ENCODE measurements around the gene TMEM121.

- TF ChIP-seq, protein P1, sequence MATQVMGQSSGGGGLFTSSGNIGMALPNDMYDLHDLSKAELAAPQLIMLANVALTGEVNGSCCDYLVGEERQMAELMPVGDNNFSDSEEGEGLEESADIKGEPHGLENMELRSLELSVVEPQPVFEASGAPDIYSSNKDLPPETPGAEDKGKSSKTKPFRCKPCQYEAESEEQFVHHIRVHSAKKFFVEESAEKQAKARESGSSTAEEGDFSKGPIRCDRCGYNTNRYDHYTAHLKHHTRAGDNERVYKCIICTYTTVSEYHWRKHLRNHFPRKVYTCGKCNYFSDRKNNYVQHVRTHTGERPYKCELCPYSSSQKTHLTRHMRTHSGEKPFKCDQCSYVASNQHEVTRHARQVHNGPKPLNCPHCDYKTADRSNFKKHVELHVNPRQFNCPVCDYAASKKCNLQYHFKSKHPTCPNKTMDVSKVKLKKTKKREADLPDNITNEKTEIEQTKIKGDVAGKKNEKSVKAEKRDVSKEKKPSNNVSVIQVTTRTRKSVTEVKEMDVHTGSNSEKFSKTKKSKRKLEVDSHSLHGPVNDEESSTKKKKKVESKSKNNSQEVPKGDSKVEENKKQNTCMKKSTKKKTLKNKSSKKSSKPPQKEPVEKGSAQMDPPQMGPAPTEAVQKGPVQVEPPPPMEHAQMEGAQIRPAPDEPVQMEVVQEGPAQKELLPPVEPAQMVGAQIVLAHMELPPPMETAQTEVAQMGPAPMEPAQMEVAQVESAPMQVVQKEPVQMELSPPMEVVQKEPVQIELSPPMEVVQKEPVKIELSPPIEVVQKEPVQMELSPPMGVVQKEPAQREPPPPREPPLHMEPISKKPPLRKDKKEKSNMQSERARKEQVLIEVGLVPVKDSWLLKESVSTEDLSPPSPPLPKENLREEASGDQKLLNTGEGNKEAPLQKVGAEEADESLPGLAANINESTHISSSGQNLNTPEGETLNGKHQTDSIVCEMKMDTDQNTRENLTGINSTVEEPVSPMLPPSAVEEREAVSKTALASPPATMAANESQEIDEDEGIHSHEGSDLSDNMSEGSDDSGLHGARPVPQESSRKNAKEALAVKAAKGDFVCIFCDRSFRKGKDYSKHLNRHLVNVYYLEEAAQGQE (IDR thresholded peaks at IDR 0.05): no peak
- TF ChIP-seq, protein P2, sequence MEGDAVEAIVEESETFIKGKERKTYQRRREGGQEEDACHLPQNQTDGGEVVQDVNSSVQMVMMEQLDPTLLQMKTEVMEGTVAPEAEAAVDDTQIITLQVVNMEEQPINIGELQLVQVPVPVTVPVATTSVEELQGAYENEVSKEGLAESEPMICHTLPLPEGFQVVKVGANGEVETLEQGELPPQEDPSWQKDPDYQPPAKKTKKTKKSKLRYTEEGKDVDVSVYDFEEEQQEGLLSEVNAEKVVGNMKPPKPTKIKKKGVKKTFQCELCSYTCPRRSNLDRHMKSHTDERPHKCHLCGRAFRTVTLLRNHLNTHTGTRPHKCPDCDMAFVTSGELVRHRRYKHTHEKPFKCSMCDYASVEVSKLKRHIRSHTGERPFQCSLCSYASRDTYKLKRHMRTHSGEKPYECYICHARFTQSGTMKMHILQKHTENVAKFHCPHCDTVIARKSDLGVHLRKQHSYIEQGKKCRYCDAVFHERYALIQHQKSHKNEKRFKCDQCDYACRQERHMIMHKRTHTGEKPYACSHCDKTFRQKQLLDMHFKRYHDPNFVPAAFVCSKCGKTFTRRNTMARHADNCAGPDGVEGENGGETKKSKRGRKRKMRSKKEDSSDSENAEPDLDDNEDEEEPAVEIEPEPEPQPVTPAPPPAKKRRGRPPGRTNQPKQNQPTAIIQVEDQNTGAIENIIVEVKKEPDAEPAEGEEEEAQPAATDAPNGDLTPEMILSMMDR (IDR thresholded peaks at IDR 0.05; ENCODE audit: low read depth, low read length, missing input control): no peak
- TF ChIP-seq HNF4A (conservative IDR thresholded peaks at IDR 0.05): no peak
- no peak for TF ChIP-seq MAX (IDR thresholded peaks at IDR 0.05)
- TF ChIP-seq FOXA1 (IDR thresholded peaks at IDR 0.05): no peak
- no peak for TF ChIP-seq YY1 (IDR thresholded peaks at IDR 0.05)
- no peak for TF ChIP-seq RAD21 (IDR thresholded peaks at IDR 0.05)
- TF ChIP-seq, protein P3, sequence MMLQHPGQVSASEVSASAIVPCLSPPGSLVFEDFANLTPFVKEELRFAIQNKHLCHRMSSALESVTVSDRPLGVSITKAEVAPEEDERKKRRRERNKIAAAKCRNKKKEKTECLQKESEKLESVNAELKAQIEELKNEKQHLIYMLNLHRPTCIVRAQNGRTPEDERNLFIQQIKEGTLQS (IDR thresholded peaks at IDR 0.05): no peak
- no peak for TF ChIP-seq GABPA (IDR thresholded peaks at IDR 0.05 in 1 of 2, conservative IDR thresholded peaks at IDR 0.05 in 1 of 2)
- TF ChIP-seq, protein P4, sequence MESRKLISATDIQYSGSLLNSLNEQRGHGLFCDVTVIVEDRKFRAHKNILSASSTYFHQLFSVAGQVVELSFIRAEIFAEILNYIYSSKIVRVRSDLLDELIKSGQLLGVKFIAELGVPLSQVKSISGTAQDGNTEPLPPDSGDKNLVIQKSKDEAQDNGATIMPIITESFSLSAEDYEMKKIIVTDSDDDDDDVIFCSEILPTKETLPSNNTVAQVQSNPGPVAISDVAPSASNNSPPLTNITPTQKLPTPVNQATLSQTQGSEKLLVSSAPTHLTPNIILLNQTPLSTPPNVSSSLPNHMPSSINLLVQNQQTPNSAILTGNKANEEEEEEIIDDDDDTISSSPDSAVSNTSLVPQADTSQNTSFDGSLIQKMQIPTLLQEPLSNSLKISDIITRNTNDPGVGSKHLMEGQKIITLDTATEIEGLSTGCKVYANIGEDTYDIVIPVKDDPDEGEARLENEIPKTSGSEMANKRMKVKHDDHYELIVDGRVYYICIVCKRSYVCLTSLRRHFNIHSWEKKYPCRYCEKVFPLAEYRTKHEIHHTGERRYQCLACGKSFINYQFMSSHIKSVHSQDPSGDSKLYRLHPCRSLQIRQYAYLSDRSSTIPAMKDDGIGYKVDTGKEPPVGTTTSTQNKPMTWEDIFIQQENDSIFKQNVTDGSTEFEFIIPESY (IDR thresholded peaks at IDR 0.05): no peak
- TF ChIP-seq TAF1 (conservative IDR thresholded peaks at IDR 0.05): no peak
Observed at GRCh38 chr14:105538481-105539049, 12.2 kb downstream of the TMEM121 start.
